IPS-18c (cell line): Measurements from ENCODE around the gene EVC.

Experiments used
- H3K4me3 ChIP-seq: 2 replicates; pipeline ENCODE4 v1.7.0; 2013; ENCODE audit warnings: low read depth, mild to moderate bottlenecking, low read length, moderate library complexity; ENCODE audit not compliant: insufficient read depth
- H3K9me3 ChIP-seq: one replicate; pipeline ENCODE4 v1.6.1; 2013; ENCODE audit warnings: mild to moderate bottlenecking, low read length, moderate library complexity; ENCODE audit not compliant: control insufficient read depth, insufficient read depth

Gene EVC

GRCh38 chr4:5710961-5711478, at the start of gene EVC:
EVC (plus strand) TSS chr4:5711201; CDS start chr4:5711381, 180 bp downstream.
- Histone ChIP-seq H3K4me3 (peak within 1 kb of the TSS; percentile 59), H3K9me3 (no peaks in the 10 kb centered on the region)

GRCh38 chr4:5661237-5661636, 49.8 kb upstream of the EVC start:
- no peaks in the 10 kb centered on the region for H3K9me3 ChIP-seq
- no peak overlapping the region for H3K4me3 ChIP-seq

GRCh38 chr4:5662555-5662954, 48.4 kb upstream of the EVC start:
- no peak overlapping the region for H3K4me3 ChIP-seq
- H3K9me3 ChIP-seq, result peaks cover 1% of the 10 kb centered on the region

- Histone ChIP-seq H3K4me3 (no peak overlapping the region), H3K9me3 (peaks cover 7% of the 10 kb centered on the region)
These were observed 46.2 kb upstream of the EVC start for GRCh38 chr4:5664778-5665177.

GRCh38 chr4:5666741-5667140, 44.3 kb upstream of the EVC start:
- no peak overlapping the region for H3K4me3 ChIP-seq
- peaks cover 12% of the 10 kb centered on the region for H3K9me3 ChIP-seq

GRCh38 chr4:5676763-5677162, 34.2 kb upstream of the EVC start:
- Histone ChIP-seq H3K4me3 (no peak overlapping the region), H3K9me3 (no peaks in the 10 kb centered on the region)

GRCh38 chr4:5678977-5679376, 32.0 kb upstream of the EVC start:
- Histone ChIP-seq H3K9me3 (no peaks in the 10 kb centered on the region), H3K4me3 (no peak overlapping the region)

- H3K4me3 ChIP-seq, result no peak overlapping the region
- no peaks in the 10 kb centered on the region for H3K9me3 ChIP-seq
These were observed 27.4 kb upstream of the EVC start for GRCh38 chr4:5683566-5683965.

GRCh38 chr4:5685296-5685695, 25.7 kb upstream of the EVC start:
- Histone ChIP-seq H3K4me3 (no peak overlapping the region), H3K9me3 (no peaks in the 10 kb centered on the region)

- no peaks in the 10 kb centered on the region for H3K9me3 ChIP-seq
- no peak overlapping the region for H3K4me3 ChIP-seq
These were observed 24.7 kb upstream of the EVC start for GRCh38 chr4:5686338-5686737.

- Histone ChIP-seq H3K4me3 (no peak overlapping the region), H3K9me3 (no peaks in the 10 kb centered on the region)
These were observed 21.9 kb upstream of the EVC start for GRCh38 chr4:5689065-5689464.

- no peak overlapping the region for H3K4me3 ChIP-seq
- no peaks in the 10 kb centered on the region for H3K9me3 ChIP-seq
These were observed 19.4 kb upstream of the EVC start for GRCh38 chr4:5691491-5692132.

- no peak overlapping the region for H3K4me3 ChIP-seq
- no peaks in the 10 kb centered on the region for H3K9me3 ChIP-seq
These were observed 17.1 kb upstream of the EVC start for GRCh38 chr4:5693871-5694270.

GRCh38 chr4:5696341-5696740, 14.7 kb upstream of the EVC start:
- no peaks in the 10 kb centered on the region for H3K9me3 ChIP-seq
- H3K4me3 ChIP-seq, result no peak overlapping the region

GRCh38 chr4:5700459-5700858, 10.5 kb upstream of the EVC start:
- Histone ChIP-seq H3K4me3 (no peak overlapping the region), H3K9me3 (no peaks in the 10 kb centered on the region)

GRCh38 chr4:5701971-5702370, 9.0 kb upstream of the EVC start:
- H3K9me3 ChIP-seq, result no peaks in the 10 kb centered on the region
- H3K4me3 ChIP-seq, result no peak overlapping the region

GRCh38 chr4:5703831-5704230, 7.2 kb upstream of the EVC start:
- H3K9me3 ChIP-seq, result no peaks in the 10 kb centered on the region

GRCh38 chr4:5704276-5704675, 6.7 kb upstream of the EVC start:
- Histone ChIP-seq H3K4me3 (no peak overlapping the region), H3K9me3 (no peaks in the 10 kb centered on the region)

More at GRCh38 chr4:5703831-5704230, 7.2 kb upstream of the EVC start:
- H3K4me3 ChIP-seq, result no peak overlapping the region
